Right ventricle myocardium superior (tissue), 1 donor: ENCODE results near the gene CAMTA1. TPM values are rescaled to one million over a fixed set of nuclear protein-coding genes. Genes with fewer than 3 reads are reported as not detected.
"Not testable (repeated sequence)": the region's sequence is repeated elsewhere in the genome, so short reads cannot be mapped to it uniquely, and the experiment has no call there.

Experiments
- ATAC-seq: fragments of 200-7000 bp; cut with Tn5 transposase; one replicate; pipeline ENCODE4 v1.9.1; 2020; ENCODE audit warnings: mild to moderate bottlenecking; ENCODE audit not compliant: poor library complexity
- DNase-seq: peaks from one replicate; pipeline ENCODE4 v3.0.0-alpha.2; 2020
- intact Hi-C: fragments of 100-400 bp; cut with DNase I; formaldehyde crosslinking; loops from one replicate; pipeline ENCODE4 v1.11.2; 2022
- total RNA-seq: library from RNA; stranded (reverse); fragmentation: NEBNext Ultra II Directional; extraction: Animal tissue kit (Norgen Biotek cat#: 25700); gene quantifications from one replicate; pipeline ENCODE4 v1.2.1, GENCODE V29; 2021
- donor health status: DM: no; HTN: yes; CAD: no; lungs with severe emphysema.

The CAMTA1 gene
- total RNA-seq, 1 donor from 2014 or later = 153 TPM

GRCh38 chr1:7371926-7372325 is 586.7 kb downstream of the CAMTA1 start:
- intact Hi-C loops = no loop called here

GRCh38 chr1:7372477-7373120 is 587.3 kb downstream of the CAMTA1 start:
- intact Hi-C loops = no loop called here
- DNase-seq = no peak
- no peak for ATAC-seq

More at GRCh38 chr1:7371926-7372325, 586.7 kb downstream of the CAMTA1 start:
- ATAC-seq (no peak), DNase-seq (no peak)

DNA sequence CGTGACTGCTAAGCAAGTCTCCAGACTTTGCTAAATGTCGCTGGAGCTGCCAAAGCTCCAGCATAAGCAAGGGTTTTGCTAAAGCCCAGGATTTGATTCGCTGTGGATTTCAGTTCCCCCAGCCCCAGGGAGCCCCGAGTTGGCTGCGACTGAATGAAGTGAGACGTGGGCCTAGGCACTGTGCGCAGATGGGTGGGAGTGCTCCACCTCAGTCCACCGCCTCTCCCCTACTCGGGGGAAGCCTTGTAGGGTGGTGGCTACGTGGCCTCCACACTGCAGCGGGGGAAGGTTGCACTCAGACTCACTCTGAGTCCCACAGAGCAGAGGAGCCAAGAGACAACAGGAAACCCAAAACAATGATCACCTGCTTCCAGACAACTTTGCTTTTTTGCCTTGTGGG is 588.0 kb downstream of the CAMTA1 start:
- DNase-seq = no peak
- no peak for ATAC-seq
- intact Hi-C loops = no loop called here

DNA sequence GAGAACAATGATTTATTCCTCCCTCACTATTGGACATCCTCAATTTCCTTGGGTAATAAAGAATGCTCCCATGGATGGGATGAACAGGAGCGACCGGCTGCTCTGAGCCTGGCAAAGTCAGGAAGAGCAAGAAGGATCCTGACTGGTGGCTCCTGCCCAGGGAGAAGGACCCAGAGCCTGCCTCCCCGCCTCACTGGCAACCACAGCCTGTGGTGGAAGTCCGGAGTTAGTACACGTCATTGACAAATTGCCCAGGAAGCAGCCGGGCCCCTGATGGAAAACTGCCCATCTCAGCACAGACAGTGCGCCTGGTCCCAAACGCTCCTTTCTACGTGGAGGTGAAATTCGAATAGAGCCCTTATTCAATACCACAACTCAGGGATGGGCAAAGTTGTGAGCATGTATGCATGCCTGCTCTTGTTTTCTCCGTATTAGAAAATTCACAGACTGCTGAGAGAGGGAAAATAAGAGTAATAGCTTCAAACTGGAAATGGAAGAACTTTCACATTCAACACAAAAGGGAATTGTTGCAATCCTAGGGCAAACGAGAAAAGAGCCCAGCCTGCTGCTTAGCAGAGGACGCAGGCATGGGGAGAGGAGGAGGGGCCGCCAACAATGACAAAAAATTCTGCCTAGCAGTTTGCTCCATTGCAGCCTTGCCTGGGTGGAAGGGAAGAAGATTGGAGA is 588.8 kb downstream of the CAMTA1 start:
- ATAC-seq (peak; percentile 16), DNase-seq (no peak)
- intact Hi-C loops = no loop called here

DNA sequence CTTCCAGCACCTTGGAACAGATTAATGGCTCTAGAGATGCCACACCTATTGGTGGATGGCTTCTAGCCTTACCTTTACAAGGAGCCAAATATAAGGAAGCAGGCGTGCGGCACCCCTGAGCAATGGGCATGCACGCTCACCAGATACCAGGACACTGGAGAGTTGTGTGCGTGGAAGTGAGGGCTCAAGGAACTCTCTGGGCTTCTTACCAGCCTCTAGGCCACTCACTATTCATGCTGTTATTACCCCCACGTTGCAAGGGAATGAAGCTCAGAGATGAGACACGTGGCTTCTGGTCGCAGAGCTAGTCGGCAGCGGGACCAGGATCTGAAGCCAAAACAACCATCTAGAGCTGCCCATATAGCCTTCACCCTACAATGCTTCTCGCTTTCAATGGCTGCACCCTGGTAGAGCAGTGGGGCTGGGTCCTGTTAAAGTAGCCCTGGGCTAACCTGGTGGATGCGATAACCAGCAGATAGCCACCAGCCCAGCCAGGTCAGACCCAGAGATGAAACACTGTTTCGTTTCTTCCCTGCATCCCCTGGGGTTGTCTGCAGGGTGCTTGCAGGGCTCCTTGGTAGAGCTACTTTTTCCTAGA is 589.4 kb downstream of the CAMTA1 start:
- no peak for ATAC-seq
- no peak for DNase-seq

DNA sequence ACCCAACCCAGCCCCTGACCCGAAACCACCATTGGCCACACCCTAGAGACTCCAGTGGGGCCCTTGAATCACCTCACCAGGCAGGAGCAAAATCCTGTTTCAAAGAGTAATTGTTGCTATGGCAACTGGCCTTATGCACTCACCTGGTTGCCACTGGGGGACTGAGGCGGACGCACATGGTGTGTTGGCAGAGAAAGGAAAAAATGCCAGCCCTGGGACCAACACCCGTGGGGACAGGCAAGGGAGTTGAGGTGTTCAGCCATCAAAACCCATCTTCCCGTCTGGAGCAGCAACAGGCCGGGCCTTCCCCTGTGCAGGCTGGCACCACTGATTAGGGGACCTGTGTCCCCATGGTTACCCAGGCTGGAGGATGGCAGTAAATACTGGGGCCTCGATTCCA is 590.1 kb downstream of the CAMTA1 start:
- DNase-seq (no peak), ATAC-seq (no peak)
- intact Hi-C loops = no loop called here

More for the DNA sequence above, 589.4 kb downstream of the CAMTA1 start:
- intact Hi-C loops = no loop called here

DNA sequence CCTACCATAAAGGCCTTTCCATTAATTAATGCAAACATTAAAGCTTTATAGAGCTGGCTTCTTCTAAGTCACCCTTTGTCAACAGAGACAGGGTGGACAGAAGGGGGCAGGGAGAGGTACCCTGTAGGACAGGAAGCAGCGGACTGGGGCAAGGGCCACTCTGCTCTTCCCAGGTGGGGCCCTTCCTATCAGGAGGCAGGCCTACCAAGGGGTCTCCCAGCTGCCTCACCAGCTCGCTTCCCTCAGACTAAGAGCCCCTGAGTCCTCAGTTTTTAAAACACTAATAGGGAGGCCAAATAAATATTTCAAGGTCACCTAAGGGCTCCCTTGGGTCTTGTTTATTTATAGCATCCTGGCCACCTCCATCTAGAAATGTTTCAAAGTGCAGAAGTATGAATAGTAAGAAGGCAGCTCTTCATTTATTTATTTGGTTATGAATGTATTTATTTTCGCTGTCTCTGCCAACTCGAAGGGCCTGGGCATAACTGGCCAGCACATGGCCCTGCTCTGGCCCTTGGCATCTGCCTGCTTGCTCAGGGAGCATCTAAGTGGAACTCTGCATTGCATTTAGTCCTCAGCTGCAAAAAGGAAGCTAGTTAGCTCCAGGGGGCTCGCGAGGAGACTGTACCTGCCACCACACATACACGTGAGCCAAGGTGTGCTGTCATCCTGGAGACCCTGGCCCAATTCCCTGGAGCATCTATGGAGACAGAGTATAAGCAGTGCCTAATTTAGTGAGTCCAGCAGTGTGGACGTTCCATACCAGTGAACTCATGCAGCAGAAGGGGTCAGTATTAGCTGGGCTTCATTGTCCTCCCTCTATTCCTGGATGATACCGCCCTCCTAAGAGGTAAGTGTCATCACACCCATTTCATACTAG is 590.8 kb downstream of the CAMTA1 start:
- ATAC-seq = peak; percentile 18
- no peak for DNase-seq
- intact Hi-C loops = no loop called here

- intact Hi-C loops = no loop called here
- ATAC-seq (no peak), DNase-seq (no peak)
Measured at GRCh38 chr1:7376676-7377075, 591.4 kb downstream of the CAMTA1 start.

DNA sequence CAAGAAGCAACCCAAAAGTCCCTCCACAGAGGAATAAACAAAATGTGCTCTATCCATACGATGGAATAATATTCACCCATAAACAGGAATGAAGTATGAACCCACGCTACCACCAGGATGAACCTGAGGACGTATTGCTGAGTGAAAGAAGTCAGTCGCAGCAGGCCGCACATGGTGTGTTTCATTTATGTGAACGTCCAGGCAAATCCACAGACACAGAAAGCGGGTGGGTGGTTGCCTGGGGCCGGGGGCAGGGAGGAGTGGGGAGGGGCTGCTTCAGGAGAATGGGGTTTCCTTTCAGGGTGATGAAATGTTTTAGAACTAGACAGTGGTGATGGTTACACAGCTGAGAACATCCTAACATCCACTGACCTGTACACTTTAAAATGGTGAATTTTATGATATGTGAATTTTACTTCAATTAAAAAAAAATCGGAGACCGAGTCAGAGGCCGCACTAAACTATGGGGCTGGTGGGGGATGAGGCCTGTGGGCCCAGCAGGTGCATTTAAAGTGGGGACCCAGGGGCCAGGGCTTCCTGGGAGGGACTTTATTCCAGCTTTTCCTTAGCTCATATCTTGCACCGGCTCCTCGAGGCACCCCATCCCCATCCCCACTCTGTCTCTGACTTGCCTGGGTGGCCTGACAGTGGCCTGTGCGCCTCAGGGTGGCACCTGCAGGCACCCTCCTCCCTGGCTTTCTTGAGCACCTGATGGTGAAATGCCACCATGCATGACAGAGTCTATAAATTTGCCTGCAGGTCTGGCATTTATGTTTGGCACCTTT is 593.3 kb downstream of the CAMTA1 start:
- no peak for ATAC-seq
- no peak for DNase-seq
- intact Hi-C loops = no loop called here

- ATAC-seq (no peak), DNase-seq (no peak)
- intact Hi-C loops = no loop called here
Measured at GRCh38 chr1:7379441-7379971, 594.3 kb downstream of the CAMTA1 start.

DNA sequence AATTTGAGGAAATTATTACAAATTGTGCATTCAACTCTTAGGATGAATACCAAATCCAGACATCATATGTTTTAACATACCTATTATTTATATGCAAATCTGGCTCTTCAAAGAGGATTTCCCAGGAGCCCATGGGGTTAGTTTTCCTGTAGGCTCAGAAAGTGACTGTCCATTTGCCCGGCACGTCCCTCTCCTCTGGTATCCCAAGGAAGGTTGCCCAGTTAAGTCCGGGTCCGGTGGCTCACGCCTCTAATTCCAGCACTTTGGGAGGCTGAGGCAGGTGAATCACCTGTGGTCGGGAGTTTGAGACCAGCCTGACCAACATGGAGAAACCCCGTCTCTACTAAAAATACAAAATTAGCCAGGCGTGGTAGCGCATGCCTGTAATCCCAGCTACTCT is 594.8 kb downstream of the CAMTA1 start:
- ATAC-seq, DNase-seq, intact Hi-C loops: not testable (repeated sequence)

GRCh38 chr1:7380712-7381111 is 595.5 kb downstream of the CAMTA1 start:
- DNase-seq (no peak), ATAC-seq (peak; percentile 62)
- intact Hi-C loops = no loop called here

GRCh38 chr1:7381729-7382128 is 596.5 kb downstream of the CAMTA1 start:
- DNase-seq, intact Hi-C loops: not testable (repeated sequence)

DNA sequence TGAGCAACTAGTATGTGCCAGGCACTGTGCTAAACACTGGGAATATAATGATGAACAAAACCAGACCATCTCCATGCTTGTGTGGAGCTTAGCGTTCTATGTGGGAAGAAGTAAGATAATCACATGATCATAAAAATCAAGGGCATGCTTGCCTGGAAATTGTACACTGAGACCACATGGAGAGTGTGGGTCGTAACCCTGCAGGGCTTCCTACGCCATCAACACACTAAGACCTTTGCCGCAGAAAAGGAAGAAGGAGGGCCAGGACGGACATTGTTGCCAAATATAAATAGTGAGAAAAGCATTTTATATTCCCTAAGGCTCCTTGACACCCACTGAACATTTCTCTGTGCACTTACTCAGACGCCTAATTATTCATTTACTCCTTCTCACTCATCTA is 597.7 kb downstream of the CAMTA1 start:
- intact Hi-C loops = no loop called here
- DNase-seq (no peak), ATAC-seq (no peak)

More at GRCh38 chr1:7381729-7382128, 596.5 kb downstream of the CAMTA1 start:
- ATAC-seq = not testable (repeated sequence)

DNA sequence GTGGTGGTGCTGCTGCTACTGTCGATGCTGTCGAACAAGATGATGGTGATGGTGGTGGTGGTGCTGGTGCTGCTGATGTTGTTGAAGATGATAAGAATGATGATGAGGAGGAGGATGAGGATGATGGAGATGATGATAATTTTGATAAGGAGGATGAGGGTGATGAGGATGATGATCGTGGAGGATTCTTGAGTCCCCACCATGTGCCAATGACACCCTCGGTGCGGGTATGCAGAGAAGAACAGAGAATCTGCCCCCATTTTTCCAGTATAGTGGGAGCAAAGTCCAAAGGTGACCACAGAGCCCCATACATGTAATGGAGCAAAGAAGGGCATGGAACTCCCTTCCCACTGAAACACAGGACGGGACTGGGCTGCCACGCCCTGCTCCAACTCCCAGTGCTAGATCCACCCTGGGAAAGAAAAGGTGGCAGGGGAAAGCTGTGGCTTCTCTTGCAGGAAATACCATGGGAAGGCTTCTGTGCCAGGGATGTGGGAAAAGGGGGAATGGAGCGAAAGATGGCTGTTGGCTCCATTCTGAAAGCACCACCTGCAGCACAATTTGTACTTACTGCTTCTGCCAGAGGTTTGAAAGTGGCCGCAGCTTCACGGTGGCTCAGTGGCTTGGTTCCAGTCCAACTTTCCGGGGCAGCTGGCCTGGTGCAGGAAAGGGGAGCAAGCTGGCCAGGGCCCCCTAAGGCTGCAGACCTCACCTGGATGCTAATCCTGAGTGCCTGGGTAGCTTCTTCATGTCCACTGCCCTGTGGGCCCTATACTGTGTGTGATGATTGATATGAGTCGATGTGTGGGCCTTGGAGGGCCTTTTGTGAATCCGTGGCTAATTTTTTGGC is 598.6 kb downstream of the CAMTA1 start:
- intact Hi-C loops = no loop called here
- DNase-seq (no peak), ATAC-seq (no peak)

DNA sequence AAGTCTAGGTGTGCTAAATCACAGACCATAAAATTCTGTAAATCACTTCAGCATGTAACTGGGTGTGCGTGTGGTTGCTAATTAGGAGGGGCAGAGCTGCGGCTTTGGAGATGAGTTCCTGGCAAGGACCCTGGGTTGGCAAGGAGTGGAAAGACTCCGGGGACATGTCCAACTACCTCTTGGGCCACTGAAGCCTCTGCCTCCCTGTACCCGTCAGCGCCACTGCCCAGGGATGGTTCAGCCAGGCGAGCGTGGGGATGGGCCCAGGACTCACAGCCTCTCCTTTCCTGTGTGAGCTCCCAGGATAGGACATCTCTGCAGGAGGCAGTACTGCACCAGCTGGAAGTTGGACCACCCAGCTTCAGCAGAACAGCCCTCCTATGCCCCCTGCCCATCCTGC is 599.4 kb downstream of the CAMTA1 start:
- ATAC-seq (no peak), DNase-seq (no peak)
- intact Hi-C loops = no loop called here

- intact Hi-C loops = no loop called here
- DNase-seq (no peak), ATAC-seq (no peak)
Measured at GRCh38 chr1:7385471-7386225, 600.4 kb downstream of the CAMTA1 start.
